GM12873 (cell line): ENCODE data around the gene IQCM.

Source experiments
- CTCF ChIP-seq: IDR thresholded peaks from 2 replicates; pipeline ENCODE4 v1.5.1; 2012; ENCODE audit warnings: low read depth, mild to moderate bottlenecking, moderate library complexity, low read length, control low read depth; ENCODE audit not compliant: insufficient read depth; ENCODE audit errors: missing control alignments

The IQCM gene

DNA sequence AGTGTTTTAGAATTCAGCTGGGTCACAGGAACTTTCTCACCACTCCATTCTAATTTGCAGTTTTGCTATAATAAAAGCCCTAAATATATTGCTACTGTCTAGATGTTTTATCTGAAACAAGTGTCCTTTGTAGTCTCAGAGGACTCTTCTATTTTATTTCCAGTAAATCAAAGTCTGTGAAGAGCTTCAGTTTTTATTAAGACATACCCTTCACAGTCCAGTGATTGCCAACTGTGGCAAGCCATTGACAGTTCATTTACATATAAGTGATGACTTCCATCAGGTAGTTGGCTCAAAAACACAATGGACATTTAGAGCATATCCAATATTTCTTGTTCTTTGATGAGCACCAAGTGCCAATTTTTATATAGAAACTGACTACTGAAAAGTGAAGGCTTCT, 466.1 kb downstream of the IQCM start:
- TF ChIP-seq CTCF = no peak

- TF ChIP-seq CTCF = no peak
Measured at GRCh38 chr4:149347139-149347538, 468.5 kb downstream of the IQCM start.

GRCh38 chr4:149345424-149345823, 470.2 kb downstream of the IQCM start:
- no peak for TF ChIP-seq CTCF

DNA sequence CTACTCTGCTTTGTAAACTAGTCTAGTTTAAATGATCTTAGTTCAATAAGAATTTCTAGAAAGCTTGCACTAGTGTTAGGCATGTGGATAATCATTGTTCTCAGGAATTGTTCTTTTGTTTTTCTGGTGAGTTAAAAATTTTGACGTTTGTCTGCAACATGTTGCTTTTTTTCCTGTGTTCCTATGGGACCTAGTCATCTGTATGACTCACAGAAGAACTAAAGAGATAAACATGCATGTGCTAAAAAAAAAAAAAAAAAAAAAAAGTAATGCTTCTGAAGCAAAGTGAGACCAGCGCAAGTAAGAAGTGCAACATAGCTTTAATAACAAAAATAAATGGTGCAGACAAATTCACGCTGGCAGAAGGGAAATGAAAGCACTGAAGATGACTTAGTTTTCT, 471.2 kb downstream of the IQCM start:
- TF ChIP-seq CTCF = no peak

DNA sequence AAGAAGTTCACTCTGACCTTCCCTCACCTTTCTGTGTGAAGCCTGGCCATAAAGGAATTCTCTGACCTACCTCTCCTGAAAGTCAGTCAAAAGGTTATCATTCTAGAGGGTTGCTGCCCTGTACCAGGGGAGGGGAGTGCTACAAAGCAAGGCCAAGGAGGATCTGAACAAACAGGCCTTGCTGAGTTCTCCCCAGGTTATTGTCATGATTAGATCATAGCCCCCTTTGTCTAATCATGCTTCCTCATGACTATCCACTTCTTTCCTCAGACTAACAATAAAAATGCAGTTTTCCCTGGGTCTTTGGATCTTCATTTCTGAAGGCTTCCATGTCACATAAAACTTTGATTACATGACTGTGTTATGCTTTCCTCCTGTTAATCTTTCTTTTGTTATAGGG, 472.0 kb downstream of the IQCM start:
- TF ChIP-seq CTCF = no peak

GRCh38 chr4:149328161-149328560, 487.5 kb downstream of the IQCM start:
- no peak for TF ChIP-seq CTCF

DNA sequence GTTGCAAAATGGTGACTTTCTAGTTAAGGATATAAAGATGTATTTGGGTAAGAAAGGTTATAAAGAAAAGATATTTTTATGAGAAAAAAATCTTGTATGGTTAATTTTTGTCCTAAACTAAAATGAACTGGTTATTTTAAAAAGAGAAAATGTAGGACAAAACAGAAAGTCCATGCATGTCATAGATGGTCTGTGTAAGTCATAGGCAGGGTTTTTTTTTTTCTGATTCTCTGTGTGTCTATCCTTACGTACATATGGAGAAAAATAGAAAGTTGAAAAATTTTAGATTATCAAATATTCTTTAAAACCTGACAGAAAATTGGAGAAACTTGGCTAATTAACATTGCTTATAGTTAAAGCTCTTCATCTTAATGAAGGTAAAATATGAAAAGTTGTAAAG, 493.4 kb downstream of the IQCM start:
- no peak for TF ChIP-seq CTCF

DNA sequence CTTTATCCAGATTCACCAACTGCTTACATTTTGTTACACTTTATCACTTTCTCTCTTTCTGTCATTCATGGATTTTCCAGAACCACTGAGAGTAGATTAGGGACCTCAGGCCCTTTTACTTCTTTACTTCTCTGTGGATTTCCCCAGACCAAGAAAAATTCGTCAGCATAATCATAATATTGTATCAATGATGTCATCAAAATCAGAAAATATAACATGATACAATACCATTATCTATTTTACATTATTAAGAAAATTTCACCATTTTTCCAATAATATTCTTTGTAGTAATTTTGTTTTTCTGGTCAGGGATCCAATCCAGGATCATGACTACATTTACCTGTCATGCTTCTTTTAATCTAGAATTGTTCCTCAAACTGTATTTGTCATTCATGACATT, 494.2 kb downstream of the IQCM start:
- TF ChIP-seq CTCF = no peak
